Mesenchymal stem cell (in vitro differentiated cells and primary cell): ENCODE data around the gene FSTL4.
A peak's percentile ranks its signal among the peaks of the same experiment; 100 is the strongest.

Experiments used
- DNase-seq: peaks from one replicate; pipeline ENCODE4 v3.0.0-alpha.2; 2013
- H2AFZ ChIP-seq: one replicate; pipeline ENCODE4 v1.6.1; 2013; ENCODE audit warnings: low read depth, mild to moderate bottlenecking, control low read depth, inconsistent platforms, low read length, moderate library complexity
- H2AK5ac ChIP-seq: 2 replicates; pipeline ENCODE4 v1.6.1; 2013; ENCODE audit warnings: low read length, moderate library complexity, mild to moderate bottlenecking, inconsistent platforms; ENCODE audit not compliant: severe bottlenecking
- H2BK120ac ChIP-seq: one replicate; pipeline ENCODE4 v1.6.1; 2013; ENCODE audit warnings: low read depth, mild to moderate bottlenecking, inconsistent platforms, low read length, moderate library complexity
- H2BK12ac ChIP-seq, 2 experiments: one replicate each; pipeline ENCODE4 v1.6.1; 2013; ENCODE audit warnings: inconsistent platforms in 2 of 2, low read length in 2 of 2, mild to moderate bottlenecking in 2 of 2, moderate library complexity in 2 of 2, control low read depth in 1 of 2
- H2BK15ac ChIP-seq: one replicate; pipeline ENCODE4 v1.6.1; 2013; ENCODE audit warnings: mild to moderate bottlenecking, low read depth, inconsistent platforms; ENCODE audit not compliant: poor library complexity, severe bottlenecking
- H2BK5ac ChIP-seq: 2 replicates; pipeline ENCODE4 v1.6.1; 2013; ENCODE audit warnings: low read depth, mild to moderate bottlenecking, low read length, control low read depth, inconsistent platforms; ENCODE audit not compliant: poor library complexity, severe bottlenecking
- H3K14ac ChIP-seq, 2 experiments: one replicate each; pipeline ENCODE4 v1.6.1; 2013; ENCODE audit warnings: inconsistent platforms in 2 of 2, low read length in 2 of 2, control low read depth in 1 of 2, mild to moderate bottlenecking in 1 of 2, moderate library complexity in 1 of 2
- H3K18ac ChIP-seq, 2 experiments: one replicate each; pipeline ENCODE4 v1.6.1; 2013; ENCODE audit warnings: inconsistent platforms in 2 of 2, low read length in 2 of 2, control low read depth in 1 of 2, low read depth in 1 of 2, mild to moderate bottlenecking in 1 of 2
- H3K23ac ChIP-seq, 2 experiments: one replicate each; pipeline ENCODE4 v1.6.1; 2013; ENCODE audit warnings: inconsistent platforms in 2 of 2, low read length in 2 of 2, mild to moderate bottlenecking in 2 of 2, moderate library complexity in 2 of 2, control low read depth in 1 of 2
- H3K27ac ChIP-seq: 2 replicates; pipeline ENCODE4 v1.5.1; 2013; ENCODE audit warnings: mild to moderate bottlenecking, moderate library complexity, low read length, control low read depth, inconsistent platforms; ENCODE audit not compliant: poor library complexity, severe bottlenecking
- H3K27me3 ChIP-seq, 2 experiments: 2 replicates each; pipeline versions ENCODE4 v1.6.1 to v1.7.0; 2013; ENCODE audit warnings: low read length in 2 of 2, mild to moderate bottlenecking in 2 of 2, moderate library complexity in 2 of 2, control low read depth in 1 of 2, inconsistent platforms in 1 of 2; ENCODE audit not compliant: control insufficient read depth in 1 of 2, insufficient read depth in 1 of 2
- H3K36me3 ChIP-seq, 2 experiments: 2 replicates each; pipeline versions ENCODE4 v1.6.1 to v1.7.0; 2013; ENCODE audit warnings: low read length in 2 of 2, control low read depth in 1 of 2, inconsistent platforms in 1 of 2, low read depth in 1 of 2, mild to moderate bottlenecking in 1 of 2; ENCODE audit not compliant: insufficient read depth in 2 of 2, control insufficient read depth in 1 of 2
- H3K4ac ChIP-seq, 2 experiments: one replicate each; pipeline ENCODE4 v1.6.1; 2013; ENCODE audit warnings: inconsistent platforms in 2 of 2, low read length in 2 of 2, mild to moderate bottlenecking in 2 of 2, moderate library complexity in 2 of 2, control low read depth in 1 of 2, low read depth in 1 of 2
- H3K4me1 ChIP-seq: 2 replicates; pipeline ENCODE4 v1.6.1; 2013; ENCODE audit warnings: low read depth, low read length, control low read depth; ENCODE audit not compliant: control insufficient read depth, insufficient read depth
- H3K4me2 ChIP-seq: 2 replicates; pipeline ENCODE4 v1.6.1; 2013; ENCODE audit warnings: low read length, mild to moderate bottlenecking, inconsistent platforms; ENCODE audit not compliant: poor library complexity, severe bottlenecking
- H3K4me3 ChIP-seq, 2 experiments: 2 replicates each; pipeline versions ENCODE4 v1.5.1 to v1.7.0; 2013; ENCODE audit warnings: low read length in 2 of 2, mild to moderate bottlenecking in 2 of 2, control low read depth in 1 of 2, low read depth in 1 of 2; ENCODE audit not compliant: insufficient read depth in 1 of 2
- H3K79me1 ChIP-seq: replicated peaks from 2 replicates; pipeline ENCODE4 v1.6.1; 2013; ENCODE audit warnings: mild to moderate bottlenecking, control low read depth, low read length, inconsistent platforms; ENCODE audit not compliant: poor library complexity, severe bottlenecking
- H3K9ac ChIP-seq: 2 replicates; pipeline ENCODE4 v1.7.0; 2013; ENCODE audit warnings: mild to moderate bottlenecking, low read length, moderate library complexity
- H3K9me3 ChIP-seq: 2 replicates; pipeline ENCODE4 v1.7.0; 2013; ENCODE audit warnings: mild to moderate bottlenecking, low read length; ENCODE audit not compliant: control insufficient read depth
- H4K8ac ChIP-seq: one replicate; pipeline ENCODE4 v1.6.1; 2013; ENCODE audit warnings: inconsistent platforms, mild to moderate bottlenecking, low read length, moderate library complexity
- H4K91ac ChIP-seq: one replicate; pipeline ENCODE4 v1.6.1; 2013; ENCODE audit warnings: mild to moderate bottlenecking, low read length, inconsistent platforms
- WGBS: methylation state at CpG from one replicate; pipeline ENCODE4 v1.1.7; 2013; ENCODE audit warnings: mixed read lengths; 5-methylcytosine and 5-hydroxymethylcytosine counted together

FSTL4 gene

DNA sequence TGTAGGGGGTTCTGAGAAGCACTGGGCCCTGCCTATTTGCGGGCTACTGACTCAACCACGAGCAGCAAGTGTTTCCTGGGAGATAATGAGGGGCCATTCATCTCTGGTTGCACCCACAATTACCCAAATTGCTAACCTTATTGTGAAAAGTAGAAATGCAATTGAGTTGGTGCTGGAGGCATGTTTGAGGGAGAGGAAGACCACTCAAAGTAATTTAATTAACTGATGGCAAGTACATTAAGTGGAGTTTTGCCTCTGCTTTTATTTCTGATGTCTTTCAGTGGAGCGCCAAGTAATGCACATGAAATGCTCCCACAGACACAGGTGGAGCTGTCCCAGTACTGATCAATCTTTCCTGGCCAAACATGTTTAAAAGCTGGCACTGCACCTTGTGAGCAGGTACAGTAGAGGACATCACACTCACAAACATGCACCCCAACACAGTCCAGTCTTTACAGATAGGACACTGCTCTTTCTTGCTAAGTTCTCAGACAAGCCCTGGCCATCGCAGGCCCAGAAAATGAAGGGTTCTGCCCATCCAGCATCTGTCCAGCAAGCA lies 365.1 kb downstream of the FSTL4 start:
- Histone ChIP-seq H2BK15ac (no peak overlapping the region), H2AFZ (no peak overlapping the region), H4K91ac (no peak overlapping the region), H3K23ac (no peak overlapping the region), H4K8ac (no peak overlapping the region), H3K9ac (no peak overlapping the region), H3K18ac (no peak overlapping the region), H3K27me3 (peaks cover 0 to 55% of the 10 kb centered on the region in 2 experiments), H3K14ac (no peak overlapping the region), H2AK5ac (no peak overlapping the region), H3K4me3 (no peak overlapping the region), H2BK120ac (no peak overlapping the region), H3K79me1 (no peaks in the 10 kb centered on the region), H3K4ac (no peak overlapping the region), H3K9me3 (no peaks in the 10 kb centered on the region), H3K4me1 (peaks cover 16% of the 10 kb centered on the region), H2BK5ac (no peak overlapping the region), H2BK12ac (no peak overlapping the region), H3K36me3 (no peaks in the 10 kb centered on the region), H3K4me2 (no peak overlapping the region), H3K27ac (no peak overlapping the region)
- DNase-seq, result peak; percentile 10
- WGBS, result 90% methylated on average over 4 of the region's 4 CpGs

DNA sequence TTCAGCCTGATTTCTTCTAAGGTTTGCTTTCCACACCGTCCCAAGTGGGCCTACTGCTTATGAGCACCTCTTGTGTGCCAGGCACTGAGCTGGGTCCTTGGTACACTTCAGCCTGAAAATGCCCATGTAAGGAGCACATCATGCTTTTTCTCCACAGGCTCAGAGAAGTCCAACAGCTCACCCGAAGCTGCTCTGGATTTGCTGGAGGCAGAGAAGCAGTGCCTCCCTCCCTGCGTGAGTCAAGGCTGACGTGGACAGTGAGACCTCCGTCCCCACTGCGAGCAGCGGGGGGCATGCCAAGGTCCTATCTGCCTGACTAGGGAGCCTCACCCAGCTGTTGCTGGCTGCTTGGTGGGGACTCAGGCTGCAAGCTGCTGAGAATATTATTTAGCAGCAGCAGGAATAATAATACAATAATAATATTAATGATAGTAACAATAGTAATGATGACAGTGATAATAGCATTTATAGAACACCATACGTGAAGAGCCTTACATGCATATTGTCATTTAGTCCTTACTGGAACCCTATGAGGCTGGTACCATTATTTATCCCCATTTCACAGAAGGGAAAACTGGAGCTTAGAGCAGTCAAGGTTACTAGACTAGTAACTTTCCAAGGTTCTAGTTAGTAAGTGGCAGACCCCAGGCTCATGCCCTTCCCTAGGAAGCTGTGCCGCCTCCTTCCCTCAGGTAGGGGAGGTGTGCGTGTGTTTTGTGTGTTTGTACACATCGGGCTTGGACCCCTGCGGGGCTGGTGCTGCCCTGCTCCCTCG lies 365.8 kb downstream of the FSTL4 start:
- Histone ChIP-seq H4K8ac (no peak overlapping the region), H3K4me1 (peaks cover 16% of the 10 kb centered on the region), H2BK5ac (no peak overlapping the region), H3K79me1 (no peaks in the 10 kb centered on the region), H3K18ac (peak overlapping the region in 1 of 2 experiments; percentile 64), H3K27ac (no peak overlapping the region), H4K91ac (no peak overlapping the region), H3K4ac (no peak overlapping the region), H3K9ac (no peak overlapping the region), H2BK120ac (no peak overlapping the region), H3K27me3 (peaks cover 0 to 48% of the 10 kb centered on the region in 2 experiments), H2AFZ (no peak overlapping the region), H3K9me3 (no peaks in the 10 kb centered on the region), H3K4me2 (no peak overlapping the region), H2BK15ac (no peak overlapping the region), H3K23ac (no peak overlapping the region), H2BK12ac (no peak overlapping the region), H3K14ac (no peak overlapping the region), H2AK5ac (no peak overlapping the region), H3K36me3 (no peaks in the 10 kb centered on the region), H3K4me3 (no peak overlapping the region)
- DNase-seq, result no peak
- WGBS, result 91% methylated on average over 12 of the region's 13 CpGs

DNA sequence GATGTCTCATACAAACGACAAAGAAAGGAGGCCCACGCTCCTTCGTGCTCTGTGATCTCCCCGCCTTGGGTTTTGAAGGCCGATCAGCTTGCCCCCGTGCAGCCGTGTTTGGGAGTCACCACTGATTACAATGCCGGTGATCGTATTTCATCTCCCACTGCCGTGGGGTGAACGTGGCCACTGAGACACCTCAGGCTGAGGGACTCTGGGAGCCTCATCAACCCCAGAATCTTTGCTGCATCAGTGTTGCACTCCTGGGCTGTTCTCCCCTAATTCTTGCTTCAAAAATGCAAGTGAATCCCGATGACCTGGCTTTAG lies 366.3 kb downstream of the FSTL4 start:
- Histone ChIP-seq H3K27me3 (peaks cover 0 to 43% of the 10 kb centered on the region in 2 experiments), H2BK15ac (no peak overlapping the region), H3K9ac (no peak overlapping the region), H3K4me1 (peaks cover 18% of the 10 kb centered on the region), H3K14ac (peak overlapping the region in 1 of 2 experiments; percentile 18), H2BK5ac (no peak overlapping the region), H3K23ac (no peak overlapping the region), H3K79me1 (no peaks in the 10 kb centered on the region), H3K4ac (no peak overlapping the region), H2AK5ac (no peak overlapping the region), H2BK120ac (no peak overlapping the region), H4K8ac (no peak overlapping the region), H3K4me2 (no peak overlapping the region), H2BK12ac (no peak overlapping the region), H3K36me3 (no peaks in the 10 kb centered on the region), H4K91ac (no peak overlapping the region), H3K27ac (no peak overlapping the region), H2AFZ (no peak overlapping the region), H3K9me3 (no peaks in the 10 kb centered on the region), H3K18ac (no peak overlapping the region), H3K4me3 (no peak overlapping the region)
- DNase-seq, result no peak
- WGBS, result 82% methylated on average over 12 of the region's 12 CpGs

GRCh38 chr5:133245191-133246052 lies 366.9 kb downstream of the FSTL4 start:
- Histone ChIP-seq H2AK5ac (no peak overlapping the region), H3K27ac (no peak overlapping the region), H3K4me1 (peaks cover 23% of the 10 kb centered on the region), H3K18ac (peak overlapping the region in 1 of 2 experiments; percentile 41), H3K9ac (peak overlapping the region; percentile 5), H3K36me3 (no peaks in the 10 kb centered on the region), H2BK12ac (no peak overlapping the region), H4K91ac (no peak overlapping the region), H2BK15ac (no peak overlapping the region), H2BK5ac (no peak overlapping the region), H4K8ac (no peak overlapping the region), H3K27me3 (peaks cover 0 to 37% of the 10 kb centered on the region in 2 experiments), H3K23ac (no peak overlapping the region), H3K4me2 (no peak overlapping the region), H2AFZ (no peak overlapping the region), H3K4ac (no peak overlapping the region), H2BK120ac (no peak overlapping the region), H3K14ac (no peak overlapping the region), H3K4me3 (no peak overlapping the region), H3K79me1 (no peaks in the 10 kb centered on the region), H3K9me3 (no peaks in the 10 kb centered on the region)
- DNase-seq, result peak; percentile 92
- 24% methylated on average over 11 of the region's 11 CpGs for WGBS
